HEK293 (cell line): ENCODE results near the gene GAS7.

Experiments
- CTCF ChIP-seq: fragments of 450-650 bp; formaldehyde crosslinking; IDR thresholded peaks from 2 replicates; pipeline ENCODE4 v1.5.1; 2016; ENCODE audit warnings: missing biosample characterization, missing genetic modification characterization
- FEZF1 ChIP-seq: fragments of 450-650 bp; formaldehyde crosslinking; IDR thresholded peaks from 2 replicates; pipeline ENCODE4 v1.5.1; 2016; ENCODE audit warnings: missing biosample characterization, missing genetic modification characterization
- GLIS1 ChIP-seq: fragments of 450-650 bp; formaldehyde crosslinking; IDR thresholded peaks from 2 replicates; pipeline ENCODE4 v1.5.1; 2016; ENCODE audit warnings: missing biosample characterization, missing genetic modification characterization
- INSM2 ChIP-seq: fragments of 450-650 bp; formaldehyde crosslinking; IDR thresholded peaks from 2 replicates; pipeline ENCODE4 v1.5.1; 2016; ENCODE audit warnings: missing biosample characterization, missing genetic modification characterization
- KLF17 ChIP-seq: fragments of 450-650 bp; formaldehyde crosslinking; IDR thresholded peaks from 2 replicates; pipeline ENCODE4 v1.5.1; 2016; ENCODE audit warnings: missing biosample characterization, missing genetic modification characterization
- RBAK ChIP-seq: fragments of 450-650 bp; formaldehyde crosslinking; IDR thresholded peaks from 2 replicates; pipeline ENCODE4 v1.5.1; 2016; ENCODE audit warnings: missing biosample characterization, missing genetic modification characterization
- REST ChIP-seq: fragments of 450-650 bp; formaldehyde crosslinking; IDR thresholded peaks from 2 replicates; pipeline ENCODE4 v1.5.1; 2016; ENCODE audit warnings: missing biosample characterization, missing genetic modification characterization
- SETDB1 ChIP-seq: IDR thresholded peaks from one replicate; pipeline ENCODE4 v1.6.1; 2017; ENCODE audit warnings: mild to moderate bottlenecking, low read length, moderate library complexity, mixed read lengths; ENCODE audit not compliant: insufficient read length
- TRIM28 ChIP-seq: IDR thresholded peaks from 2 replicates; pipeline ENCODE4 v1.6.1; 2011; ENCODE audit warnings: low read length, control low read depth, borderline replicate concordance
- TSHZ1 ChIP-seq: fragments of 450-650 bp; formaldehyde crosslinking; IDR thresholded peaks from 2 replicates; pipeline ENCODE4 v1.5.1; 2016; ENCODE audit warnings: missing biosample characterization, missing genetic modification characterization, borderline replicate concordance
- ZBTB17 ChIP-seq: fragments of 450-650 bp; formaldehyde crosslinking; IDR thresholded peaks from 2 replicates; pipeline ENCODE4 v1.5.1; 2016; ENCODE audit warnings: missing biosample characterization, missing genetic modification characterization
- ZBTB20 ChIP-seq: fragments of 450-650 bp; formaldehyde crosslinking; IDR thresholded peaks from 2 replicates; pipeline ENCODE4 v1.5.1; 2016; ENCODE audit warnings: missing biosample characterization, missing genetic modification characterization
- ZNF184 ChIP-seq: fragments of 450-650 bp; IDR thresholded peaks from 2 replicates; pipeline ENCODE4 v1.5.1; 2018; ENCODE audit warnings: missing biosample characterization, mild to moderate bottlenecking, missing genetic modification characterization
- ZNF266 ChIP-seq: fragments of 450-650 bp; formaldehyde crosslinking; IDR thresholded peaks from 2 replicates; pipeline ENCODE4 v1.5.1; 2016; ENCODE audit warnings: missing biosample characterization, missing genetic modification characterization, low read depth
- ZNF292 ChIP-seq: fragments of 450-650 bp; formaldehyde crosslinking; IDR thresholded peaks from 2 replicates; pipeline ENCODE4 v1.5.1; 2016; ENCODE audit warnings: low read depth, missing biosample characterization, missing genetic modification characterization, borderline replicate concordance
- ZNF350 ChIP-seq: fragments of 450-650 bp; formaldehyde crosslinking; IDR thresholded peaks from 2 replicates; pipeline ENCODE4 v1.5.0; 2017; ENCODE audit warnings: missing biosample characterization, mild to moderate bottlenecking, missing genetic modification characterization
- ZNF394 ChIP-seq: fragments of 450-650 bp; formaldehyde crosslinking; IDR thresholded peaks from 2 replicates; pipeline ENCODE4 v1.5.1; 2016; ENCODE audit warnings: missing biosample characterization, missing genetic modification characterization, mild to moderate bottlenecking, moderate library complexity, borderline replicate concordance
- ZNF423 ChIP-seq: fragments of 450-650 bp; formaldehyde crosslinking; IDR thresholded peaks from 2 replicates; pipeline ENCODE4 v1.5.1; 2016; ENCODE audit warnings: missing biosample characterization, missing genetic modification characterization
- ZNF558 ChIP-seq: fragments of 450-650 bp; formaldehyde crosslinking; IDR thresholded peaks from 2 replicates; pipeline ENCODE4 v1.5.1; 2016; ENCODE audit warnings: missing biosample characterization, missing genetic modification characterization
- ZNF626 ChIP-seq: fragments of 450-650 bp; sonication (Bioruptor Pico); formaldehyde crosslinking; IDR thresholded peaks from 2 replicates; pipeline ENCODE4 v1.5.1; 2018; ENCODE audit warnings: missing biosample characterization, missing genetic modification characterization, inconsistent platforms
- ZNF792 ChIP-seq: fragments of 450-650 bp; formaldehyde crosslinking; IDR thresholded peaks from 2 replicates; pipeline ENCODE4 v1.5.1; 2016; ENCODE audit warnings: missing biosample characterization, missing genetic modification characterization
- ZNF843 ChIP-seq: fragments of 450-650 bp; formaldehyde crosslinking; IDR thresholded peaks from 2 replicates; pipeline ENCODE4 v1.5.1; 2016; ENCODE audit warnings: missing biosample characterization, missing genetic modification characterization
- ZSCAN23 ChIP-seq: fragments of 450-650 bp; formaldehyde crosslinking; IDR thresholded peaks from 2 replicates; pipeline ENCODE4 v1.5.1; 2016; ENCODE audit warnings: missing biosample characterization, missing genetic modification characterization
- ZSCAN30 ChIP-seq: fragments of 450-650 bp; IDR thresholded peaks from 2 replicates; pipeline ENCODE4 v1.5.1; 2018; ENCODE audit warnings: missing biosample characterization, mild to moderate bottlenecking, missing genetic modification characterization, moderate library complexity
- ZSCAN5A ChIP-seq: fragments of 450-650 bp; formaldehyde crosslinking; IDR thresholded peaks from 2 replicates; pipeline ENCODE4 v1.5.1; 2016; ENCODE audit warnings: missing biosample characterization, missing genetic modification characterization

Gene GAS7

GRCh38 chr17:10021272-10021984 is 177.0 kb downstream of the GAS7 start (continued):
- TF ChIP-seq TSHZ1 (tag by site-specific recombination) (no peak), INSM2 (tag by site-specific recombination) (no peak), ZSCAN5A (tag by site-specific recombination) (no peak), ZNF626 (tag by site-specific recombination) (no peak), REST (0 out of 2 replicates have a peak, but pooled peaks have one; percentile 30), ZBTB20 (tag by site-specific recombination) (no peak), ZNF558 (tag by site-specific recombination) (no peak), GLIS1 (tag by site-specific recombination) (peak; percentile 19; the same call in 1 of the 2 replicates), ZNF350 (tag by site-specific recombination) (no peak), ZNF394 (peak; percentile 46; the same call in 1 of the 2 replicates), FEZF1 (tag by site-specific recombination) (peak; percentile 29; the same call in 1 of the 2 replicates), KLF17 (no peak), ZNF843 (0 out of 2 replicates have a peak, but pooled peaks have one; percentile 19), ZNF266 (tag by site-specific recombination) (0 out of 2 replicates have a peak, but pooled peaks have one; percentile 39), ZSCAN23 (tag by site-specific recombination) (no peak), ZSCAN30 (tag by site-specific recombination) (0 out of 2 replicates have a peak, but pooled peaks have one; percentile 37), ZNF292 (tag by site-specific recombination) (no peak), ZNF184 (tag by site-specific recombination) (no peak), ZNF792 (tag by site-specific recombination) (no peak), CTCF (tag by site-specific recombination) (no peak), RBAK (tag by site-specific recombination) (no peak), ZBTB17 (tag by site-specific recombination) (peak; percentile 34; the same call in 1 of the 2 replicates), ZNF423 (tag by site-specific recombination) (no peak), TRIM28 (peak; percentile 20; the same call in 1 of the 2 replicates), SETDB1 (no peak)
